Natural killer cell (primary cell): ENCODE measurements around the gene POLA2. TPM values are rescaled to one million over a fixed set of nuclear protein-coding genes. Genes with fewer than 3 reads are reported as not detected.

Source experiments
- ATAC-seq, 3 donors: fragments of 150-1000 bp in 2 of 3; fragments of 200-7000 bp in 1 of 3; cut with Tn5 transposase; 1 replicate in 1 of 3; 2 replicates in 2 of 3; pipeline ENCODE4 v1.10.0; 2021; ENCODE audit warnings: mild to moderate bottlenecking in 2 of 3, moderate library complexity in 2 of 3
- DNase-seq, 2 donors: peaks; one replicate each; pipeline versions ENCODE4 v3.0.0 to v3.0.0-alpha.2; 2013 to 2021; ENCODE audit warnings: mixed read lengths in 1 of 2
- H3K27ac ChIP-seq: one replicate; pipeline ENCODE4 v1.5.1; 2013; ENCODE audit warnings: mild to moderate bottlenecking, low read length
- H3K27me3 ChIP-seq: one replicate; pipeline ENCODE4 v1.6.1; 2013; ENCODE audit warnings: low read length; ENCODE audit not compliant: control insufficient read depth, insufficient read depth
- H3K36me3 ChIP-seq: one replicate; pipeline ENCODE4 v1.6.1; 2013; ENCODE audit warnings: low read length; ENCODE audit not compliant: control insufficient read depth, insufficient read depth
- H3K4me1 ChIP-seq: one replicate; pipeline ENCODE4 v1.6.1; 2013; ENCODE audit warnings: low read length; ENCODE audit not compliant: control insufficient read depth, insufficient read depth
- H3K4me3 ChIP-seq: one replicate; pipeline ENCODE4 v1.5.1; 2013; ENCODE audit warnings: low read length
- H3K9me3 ChIP-seq: one replicate; pipeline ENCODE4 v1.6.1; 2013; ENCODE audit warnings: low read length; ENCODE audit not compliant: control insufficient read depth, insufficient read depth
- H3K27ac Mint-ChIP-seq, 2 donors: one replicate each; pipeline ENCODE4 v1.8.0; 2022; ENCODE audit warnings: mild to moderate bottlenecking in 2 of 2, mixed read lengths in 2 of 2, moderate library complexity in 1 of 2
- H3K27me3 Mint-ChIP-seq, 2 donors: one replicate each; pipeline ENCODE4 v1.8.0; 2022; ENCODE audit warnings: low read depth in 2 of 2, mixed read lengths in 2 of 2
- H3K36me3 Mint-ChIP-seq: one replicate; pipeline ENCODE4 v1.8.0; 2022; ENCODE audit warnings: mixed read lengths
- H3K4me1 Mint-ChIP-seq, 2 donors: one replicate each; pipeline ENCODE4 v1.8.0; 2022; ENCODE audit warnings: mixed read lengths in 2 of 2
- H3K4me3 Mint-ChIP-seq: one replicate; pipeline ENCODE4 v1.8.0; 2022; ENCODE audit warnings: mild to moderate bottlenecking, moderate library complexity, mixed read lengths
- H3K9me3 Mint-ChIP-seq, 2 donors: one replicate each; pipeline ENCODE4 v1.8.0; 2022; ENCODE audit warnings: mixed read lengths in 2 of 2
- CTCF ChIP-seq: fragments of 200-600 bp; IDR thresholded peaks from one replicate; pipeline ENCODE4 v1.8.0; 2022; ENCODE audit warnings: antibody characterized with exemption
- WGBS: methylation state at CpG from one replicate; pipeline ENCODE4 v1.1.7; 2013; ENCODE audit warnings: missing lambda C conversion rate; ENCODE audit not compliant: insufficient coverage; 5-methylcytosine and 5-hydroxymethylcytosine counted together
- intact Hi-C: fragments of 100-400 bp; cut with micrococcal nuclease; formaldehyde crosslinking; loops from one replicate; pipeline ENCODE4 v1.14.2; 2022
- total RNA-seq, 4 donors: library from RNA; stranded (reverse); fragments of 120-200 nt in 1 of 4; gene quantifications; one replicate each; pipeline versions ENCODE4 v1.2.3 to v1.2.4, GENCODE V29; 2013 to 2022

Gene POLA2
- total RNA-seq, 3 donors from 2014 or later (not counting 1 experiment from before 2014, with no cell fraction given) = 21.2 to 24.2 (median 22.7) TPM

- Mint-ChIP-seq H3K4me1 (no peaks in the 10 kb centered on the region), H3K4me3 (no peak overlapping the region), H3K27me3 (no peaks in the 10 kb centered on the region), H3K36me3 (peaks cover 14% of the 10 kb centered on the region), H3K27ac (no peak overlapping the region), H3K9me3 (no peaks in the 10 kb centered on the region)
- Histone ChIP-seq H3K36me3 (peaks cover 38% of the 10 kb centered on the region), H3K27me3 (no peaks in the 10 kb centered on the region), H3K4me1 (peaks cover 6% of the 10 kb centered on the region), H3K27ac (no peak overlapping the region), H3K9me3 (no peaks in the 10 kb centered on the region), H3K4me3 (no peak overlapping the region)
- WGBS = 86% methylated on average over 2 of the region's 2 CpGs
- intact Hi-C loops = no loop called here
- no peak for TF ChIP-seq CTCF
- ATAC-seq (no peak), DNase-seq (no peak)
These were observed 25.8 kb downstream of the POLA2 start for GRCh38 chr11:65287601-65288000.

GRCh38 chr11:65288706-65289536, 27.2 kb downstream of the POLA2 start:
- peaks cover 14% of the 10 kb centered on the region for H3K36me3 Mint-ChIP-seq
- intact Hi-C loops = no loop called here
- DNase-seq (no peak), ATAC-seq (no peak)
- Histone ChIP-seq H3K4me1 (peaks cover 6% of the 10 kb centered on the region), H3K9me3 (no peaks in the 10 kb centered on the region), H3K27ac (no peak overlapping the region), H3K27me3 (no peaks in the 10 kb centered on the region), H3K36me3 (peaks cover 34% of the 10 kb centered on the region), H3K4me3 (no peak overlapping the region)
- no peak for TF ChIP-seq CTCF
- H3K4me1 Mint-ChIP-seq = no peaks in the 10 kb centered on the region
- no peak overlapping the region for H3K4me3 Mint-ChIP-seq
- no peaks in the 10 kb centered on the region for H3K9me3 Mint-ChIP-seq
- WGBS = 83% methylated on average over 6 of the region's 6 CpGs
- peak overlapping the region in 1 of 2 donors; percentile 15 for H3K27ac Mint-ChIP-seq
- H3K27me3 Mint-ChIP-seq = no peaks in the 10 kb centered on the region

- Histone ChIP-seq H3K36me3 (peaks cover 44% of the 10 kb centered on the region), H3K27ac (peak overlapping the region; percentile 16), H3K4me1 (peaks cover 6% of the 10 kb centered on the region), H3K4me3 (no peak overlapping the region), H3K27me3 (no peaks in the 10 kb centered on the region), H3K9me3 (no peaks in the 10 kb centered on the region)
- Mint-ChIP-seq H3K36me3 (peaks cover 20% of the 10 kb centered on the region), H3K9me3 (no peaks in the 10 kb centered on the region), H3K27ac (peak overlapping the region in 1 of 2 donors; percentile 49), H3K4me3 (no peak overlapping the region), H3K4me1 (no peaks in the 10 kb centered on the region), H3K27me3 (no peaks in the 10 kb centered on the region)
- DNase-seq (no peak), ATAC-seq (peak in 2 of 3 donors; percentile 38 to 66)
- intact Hi-C loops = no loop called here
- WGBS = 63% methylated on average over 7 of the region's 8 CpGs
- TF ChIP-seq CTCF = no peak
These were observed 28.8 kb downstream of the POLA2 start for GRCh38 chr11:65290448-65291165.
